DMS114 treated with DMSO at 0.1 percent for 48 hours (cell line): Measurements from ENCODE around the gene BHLHA9.
"Not testable (repeated sequence)": the region's sequence is repeated elsewhere in the genome, so short reads cannot be mapped to it uniquely, and the experiment has no call there.

ENCODE experiments used
- DNase-seq: peaks from one replicate; lab custom pipeline; 2025; ENCODE audit not compliant: unreplicated experiment; lab: John Stamatoyannopoulos, UW

Gene BHLHA9

GRCh38 chr17:1270210-1271029, at the start of gene BHLHA9:
Gene BHLHA9, plus strand, starts transcription at chr17:1270444. Its CDS starts 120 bp downstream, at chr17:1270564.
- no peak for DNase-seq

- no peak for DNase-seq
Observed at GRCh38 chr17:1221209-1221608, 49.0 kb upstream of the BHLHA9 start.

GRCh38 chr17:1222321-1222720, 47.9 kb upstream of the BHLHA9 start:
- DNase-seq: no peak

- DNase-seq: no peak
Observed at GRCh38 chr17:1223662-1224061, 46.6 kb upstream of the BHLHA9 start.

GRCh38 chr17:1224330-1224729, 45.9 kb upstream of the BHLHA9 start:
- DNase-seq: no peak

GRCh38 chr17:1226308-1226707, 43.9 kb upstream of the BHLHA9 start:
- DNase-seq: no peak

- DNase-seq: no peak
Observed at GRCh38 chr17:1227365-1227764, 42.9 kb upstream of the BHLHA9 start.

- no peak for DNase-seq
Observed at GRCh38 chr17:1227917-1228780, 42.1 kb upstream of the BHLHA9 start.

- no peak for DNase-seq
Observed at GRCh38 chr17:1228781-1229348, 41.4 kb upstream of the BHLHA9 start.

- peak; percentile 3 for DNase-seq
Observed at GRCh38 chr17:1229349-1229899, 40.8 kb upstream of the BHLHA9 start.

- no peak for DNase-seq
Observed at GRCh38 chr17:1229900-1230501, 40.2 kb upstream of the BHLHA9 start.

- no peak for DNase-seq
Observed at GRCh38 chr17:1231456-1231855, 38.8 kb upstream of the BHLHA9 start.

GRCh38 chr17:1232331-1232730, 37.9 kb upstream of the BHLHA9 start:
- no peak for DNase-seq

GRCh38 chr17:1232786-1233185, 37.5 kb upstream of the BHLHA9 start:
- no peak for DNase-seq

- DNase-seq: no peak
Observed at GRCh38 chr17:1234455-1234854, 35.8 kb upstream of the BHLHA9 start.

GRCh38 chr17:1237471-1237870, 32.8 kb upstream of the BHLHA9 start:
- no peak for DNase-seq

GRCh38 chr17:1239210-1239609, 31.0 kb upstream of the BHLHA9 start:
- no peak for DNase-seq

- DNase-seq: not testable (repeated sequence)
Observed at GRCh38 chr17:1240426-1240825, 29.8 kb upstream of the BHLHA9 start.

- no peak for DNase-seq
Observed at GRCh38 chr17:1241929-1242328, 28.3 kb upstream of the BHLHA9 start.

- DNase-seq: no peak
Observed at GRCh38 chr17:1244606-1245012, 25.6 kb upstream of the BHLHA9 start.
